VCaP (cell line): ENCODE results near the gene VPS8.

Source experiments
- H3K27ac ChIP-seq: fragments of 450-650 bp; 2 replicates; pipeline ENCODE4 v1.5.1; 2017
- CTCF ChIP-seq: fragments of 450-650 bp; conservative IDR thresholded peaks from 2 replicates; pipeline ENCODE4 v1.5.1; 2017; ENCODE audit warnings: mild to moderate bottlenecking, moderate library complexity

The VPS8 gene

GRCh38 chr3:184874709-184875644 is 63.0 kb downstream of the VPS8 start:
- TF ChIP-seq CTCF = peak; percentile 87
- H3K27ac ChIP-seq = no peak overlapping the region

GRCh38 chr3:184880276-184881019 is 68.5 kb downstream of the VPS8 start:
- H3K27ac ChIP-seq = no peak overlapping the region
- no peak for TF ChIP-seq CTCF

GRCh38 chr3:184884359-184885017 is 72.5 kb downstream of the VPS8 start:
- no peak overlapping the region for H3K27ac ChIP-seq
- TF ChIP-seq CTCF = no peak

GRCh38 chr3:184885112-184885511 is 73.1 kb downstream of the VPS8 start:
- no peak for TF ChIP-seq CTCF
- no peak overlapping the region for H3K27ac ChIP-seq

- no peak for TF ChIP-seq CTCF
- H3K27ac ChIP-seq = no peak overlapping the region
Measured at GRCh38 chr3:184887574-184887973, 75.6 kb downstream of the VPS8 start.

- no peak for TF ChIP-seq CTCF
- H3K27ac ChIP-seq = no peak overlapping the region
Measured at GRCh38 chr3:184889312-184889904, 77.4 kb downstream of the VPS8 start.
